SU-DHL-6 (cell line): ENCODE measurements around the gene PBX2.

Source experiments
- H2AFZ ChIP-seq: fragments of 200-600 bp; sonication (generic); 2 replicates; pipeline ENCODE4 v1.6.1; 2014; ENCODE audit warnings: low read depth, mild to moderate bottlenecking, moderate library complexity, mixed read lengths, antibody characterized with exemption, low read length; ENCODE audit not compliant: severe bottlenecking
- H3F3A ChIP-seq: fragments of 200-600 bp; shearing (Covaris generic); 2 replicates; pipeline ENCODE4 v1.6.0; 2016; ENCODE audit warnings: antibody characterized with exemption, mild to moderate bottlenecking; ENCODE audit not compliant: insufficient read depth
- H3K27ac ChIP-seq: fragments of 200-600 bp; sonication (generic); 2 replicates; pipeline ENCODE4 v1.5.1; 2016; ENCODE audit warnings: low read depth, mild to moderate bottlenecking, low read length, moderate library complexity, mixed read lengths
- H3K27me3 ChIP-seq: fragments of 200-600 bp; sonication (generic), shearing (Covaris generic); 2 replicates; pipeline ENCODE4 v1.6.0; 2014; ENCODE audit warnings: mild to moderate bottlenecking, low read length
- H3K36me3 ChIP-seq: fragments of 200-600 bp; sonication (generic); 2 replicates; pipeline ENCODE4 v1.6.1; 2014; ENCODE audit warnings: mild to moderate bottlenecking, low read length, mixed read lengths
- H3K4me2 ChIP-seq: fragments of 300-600, 200-600 bp; shearing (Covaris generic), sonication (generic); 2 replicates; pipeline ENCODE4 v1.6.0; 2014; ENCODE audit warnings: low read length, low read depth, mild to moderate bottlenecking; ENCODE audit not compliant: poor library complexity, severe bottlenecking
- H3K4me3 ChIP-seq: fragments of 200-600 bp; sonication (generic); 2 replicates; pipeline ENCODE4 v1.5.1; 2014; ENCODE audit warnings: antibody characterized with exemption, low read length, mild to moderate bottlenecking, mixed read lengths; ENCODE audit not compliant: insufficient read depth, poor library complexity, severe bottlenecking
- H3K79me2 ChIP-seq: fragments of 200-600 bp; sonication (generic); 2 replicates; pipeline ENCODE4 v1.6.1; 2014; ENCODE audit warnings: mild to moderate bottlenecking, low read length, moderate library complexity; ENCODE audit not compliant: insufficient read depth
- H3K9ac ChIP-seq: fragments of 200-600 bp; sonication (generic); 2 replicates; pipeline ENCODE4 v1.7.0; 2014; ENCODE audit warnings: mild to moderate bottlenecking, low read length
- H3K9me2 ChIP-seq: fragments of 200-600 bp; sonication (generic); replicated peaks from 2 replicates; pipeline ENCODE4 v1.6.1; 2014; ENCODE audit warnings: low read length; ENCODE audit not compliant: insufficient read depth
- H3K9me3 ChIP-seq: fragments of 200-600 bp; sonication (generic); 2 replicates; pipeline ENCODE4 v1.6.1; 2014; ENCODE audit warnings: low read length, mixed read lengths; ENCODE audit not compliant: insufficient read depth
- H4K20me1 ChIP-seq: fragments of 200-600 bp; sonication (generic); 2 replicates; pipeline ENCODE4 v1.6.1; 2014; ENCODE audit warnings: low read depth, mild to moderate bottlenecking, antibody characterized with exemption, low read length, moderate library complexity, mixed read lengths
- CTCF ChIP-seq: fragments of 200-600 bp; sonication (generic); IDR thresholded peaks from one replicate; pipeline ENCODE4 v1.5.1; 2017; ENCODE audit warnings: antibody characterized with exemption, mild to moderate bottlenecking, low read length, moderate library complexity; ENCODE audit not compliant: insufficient read depth, poor library complexity, severe bottlenecking
- EZH2phosphoT487 ChIP-seq: fragments of 200-600 bp; sonication (generic), shearing (Covaris generic); conservative IDR thresholded peaks from 2 replicates; pipeline ENCODE4 v1.6.1; 2018; ENCODE audit warnings: mild to moderate bottlenecking, antibody characterized with exemption, low read length, moderate library complexity, mixed read lengths

Gene PBX2

GRCh38 chr6:32192608-32193039, 2.6 kb upstream of the PBX2 start, which contains the start of gene GPSM3:
TSS of gene GPSM3 (minus strand) at chr6:32192643. CDS start at chr6:32192513, 130 bp downstream.
- peaks cover 30% of the 10 kb centered on the region for H3K79me2 ChIP-seq
- peak within 1 kb of the TSS; percentile 91 for H3K9ac ChIP-seq
- H3K36me3 ChIP-seq = no peaks in the 10 kb centered on the region
- H3K4me3 ChIP-seq = peak within 1 kb of the TSS; percentile 60
- H4K20me1 ChIP-seq = no peaks in the 10 kb centered on the region
- no peaks in the 10 kb centered on the region for H3K9me3 ChIP-seq
- H3K27ac ChIP-seq = peak within 1 kb of the TSS; percentile 87
- TF ChIP-seq EZH2phosphoT487 = no peak
- H3K4me2 ChIP-seq = peak within 1 kb of the TSS; percentile 95
- no peaks in the 10 kb centered on the region for H3K9me2 ChIP-seq
- H3F3A ChIP-seq = peaks cover 47% of the 10 kb centered on the region
- H3K27me3 ChIP-seq = no peaks in the 10 kb centered on the region
- peak within 1 kb of the TSS; percentile 66 for H2AFZ ChIP-seq

GRCh38 chr6:32191696-32192607, 1.9 kb upstream of the PBX2 start:
- H3K27me3 ChIP-seq = no peaks in the 10 kb centered on the region
- H3K79me2 ChIP-seq = peaks cover 30% of the 10 kb centered on the region
- peak overlapping the region; percentile 91 for H3K9ac ChIP-seq
- H3K4me2 ChIP-seq = peak overlapping the region; percentile 95
- H2AFZ ChIP-seq = peak overlapping the region; percentile 66
- H3F3A ChIP-seq = peaks cover 40% of the 10 kb centered on the region
- H4K20me1 ChIP-seq = no peaks in the 10 kb centered on the region
- no peaks in the 10 kb centered on the region for H3K36me3 ChIP-seq
- no peaks in the 10 kb centered on the region for H3K9me3 ChIP-seq
- no peaks in the 10 kb centered on the region for H3K9me2 ChIP-seq
- TF ChIP-seq EZH2phosphoT487 = no peak
- TF ChIP-seq CTCF = no peak
- peak overlapping the region; percentile 60 for H3K4me3 ChIP-seq
- H3K27ac ChIP-seq = peak overlapping the region; percentile 87

- Histone ChIP-seq H4K20me1 (no peaks in the 10 kb centered on the region), H3K27ac (peak overlapping the region; percentile 87), H3K9me3 (no peaks in the 10 kb centered on the region), H3K79me2 (peaks cover 30% of the 10 kb centered on the region), H2AFZ (no peak overlapping the region), H3F3A (peaks cover 32% of the 10 kb centered on the region), H3K9ac (peak overlapping the region; percentile 91), H3K27me3 (no peaks in the 10 kb centered on the region), H3K9me2 (no peaks in the 10 kb centered on the region), H3K4me3 (peak overlapping the region; percentile 60), H3K36me3 (no peaks in the 10 kb centered on the region), H3K4me2 (peak overlapping the region; percentile 95)
- no peak for TF ChIP-seq CTCF
- no peak for TF ChIP-seq EZH2phosphoT487
Measured at GRCh38 chr6:32190911-32191677, 1.1 kb upstream of the PBX2 start.
